Measurements from ENCODE around the gene RIT2.

RIT2 gene

GRCh38 chr18:43125471-43125870 lies 10.0 kb upstream of the RIT2 start (continued):
- no peak for TF ChIP-seq RARB (CRISPR knock-in tag; IDR thresholded peaks at IDR 0.05)
- no peak for TF ChIP-seq POU6F1 (CRISPR knock-in tag; IDR thresholded peaks at IDR 0.05; ENCODE audit: borderline replicate concordance, low read depth)
- no peak for TF ChIP-seq PPARA (CRISPR knock-in tag; IDR thresholded peaks at IDR 0.05; ENCODE audit: borderline replicate concordance)
- no peak for TF ChIP-seq ZC3H10 (CRISPR knock-in tag; IDR thresholded peaks at IDR 0.05)
- no peak for TF ChIP-seq CSDC2 (CRISPR knock-in tag; IDR thresholded peaks at IDR 0.05)
- no peak for TF ChIP-seq ISL1 (CRISPR knock-in tag; IDR thresholded peaks at IDR 0.05)
- no peak for TF ChIP-seq GLIS3 (CRISPR knock-in tag; IDR thresholded peaks at IDR 0.05)
- no peak for TF ChIP-seq ZNF70 (CRISPR knock-in tag; IDR thresholded peaks at IDR 0.05)
- TF ChIP-seq BACH2 (CRISPR knock-in tag; IDR thresholded peaks at IDR 0.05; ENCODE audit: borderline replicate concordance): no peak
- no peak for TF ChIP-seq ESRRG (CRISPR knock-in tag; IDR thresholded peaks at IDR 0.05)
- no peak for TF ChIP-seq SNAI2 (CRISPR knock-in tag; IDR thresholded peaks at IDR 0.05)
- TF ChIP-seq ZFP3 (CRISPR knock-in tag; IDR thresholded peaks at IDR 0.05): no peak

- TF ChIP-seq SNAI2 (CRISPR knock-in tag; IDR thresholded peaks at IDR 0.05) (no peak), TSHZ2 (CRISPR knock-in tag; IDR thresholded peaks at IDR 0.05) (no peak), ZC3H10 (CRISPR knock-in tag; IDR thresholded peaks at IDR 0.05) (no peak), POU6F1 (CRISPR knock-in tag; IDR thresholded peaks at IDR 0.05; ENCODE audit: borderline replicate concordance, low read depth) (no peak), ZNF565 (CRISPR knock-in tag; conservative IDR thresholded peaks at IDR 0.05; ENCODE audit: low read depth) (no peak), ZNF70 (CRISPR knock-in tag; IDR thresholded peaks at IDR 0.05) (no peak), CREB5 (CRISPR knock-in tag; IDR thresholded peaks at IDR 0.05; ENCODE audit: low read depth) (no peak), ESRRG (CRISPR knock-in tag; IDR thresholded peaks at IDR 0.05) (no peak), ZFP3 (CRISPR knock-in tag; IDR thresholded peaks at IDR 0.05) (no peak), TCF4 (CRISPR knock-in tag; IDR thresholded peaks at IDR 0.05; ENCODE audit: borderline replicate concordance) (no peak), RARB (CRISPR knock-in tag; IDR thresholded peaks at IDR 0.05) (no peak), ZFP30 (CRISPR knock-in tag; IDR thresholded peaks at IDR 0.05) (no peak), BACH2 (CRISPR knock-in tag; IDR thresholded peaks at IDR 0.05; ENCODE audit: borderline replicate concordance) (no peak), OSR1 (CRISPR knock-in tag; IDR thresholded peaks at IDR 0.05) (no peak), PPARA (CRISPR knock-in tag; IDR thresholded peaks at IDR 0.05; ENCODE audit: borderline replicate concordance) (no peak), CSDC2 (CRISPR knock-in tag; IDR thresholded peaks at IDR 0.05) (no peak), ISL1 (CRISPR knock-in tag; IDR thresholded peaks at IDR 0.05) (no peak), PATZ1 (CRISPR knock-in tag; IDR thresholded peaks at IDR 0.05; ENCODE audit: borderline replicate concordance) (no peak), ARNTL (CRISPR knock-in tag; IDR thresholded peaks at IDR 0.05; ENCODE audit: borderline replicate concordance, low read depth) (no peak), GLIS3 (CRISPR knock-in tag; IDR thresholded peaks at IDR 0.05) (no peak)
- no peak for ATAC-seq
These were observed 7.5 kb upstream of the RIT2 start for GRCh38 chr18:43122955-43123354.

GRCh38 chr18:43116699-43117294 lies 1.3 kb upstream of the RIT2 start:
- no peak for ATAC-seq
- TF ChIP-seq BACH2 (CRISPR knock-in tag; IDR thresholded peaks at IDR 0.05; ENCODE audit: borderline replicate concordance) (no peak), OSR1 (CRISPR knock-in tag; IDR thresholded peaks at IDR 0.05) (no peak), ISL1 (CRISPR knock-in tag; IDR thresholded peaks at IDR 0.05) (no peak)

Data from SK-N-SH treated with all-trans-retinoic acid at 6 μM for 48 hours (cell line).